ENCODE results near the gene MLNR.

MLNR gene

GRCh38 chr13:49271264-49271663 is 51.1 kb downstream of the MLNR start:
- H3K36me3 ChIP-seq (replicated peaks), result peaks cover 3% of the 10 kb centered on the region
- no peaks in the 10 kb centered on the region for H3K27me3 ChIP-seq (replicated peaks)
- TF ChIP-seq CTCF (IDR thresholded peaks at IDR 0.05; ENCODE audit: low read depth, low read length, missing control alignments), result no peak
- H3K27ac ChIP-seq, result no peak overlapping the region
- no peak overlapping the region for H3K4me3 ChIP-seq (ENCODE audit: low read depth, low read length)
- DNase-seq, result no peak
- in situ Hi-C loops (cut with HindIII; ENCODE audit: low pct_ligation_motif_present, low sequenced_read_pairs), result no loop called here

Data from brain microvascular endothelial cell (primary cell).